NCI-H2081 (cell line): ENCODE measurements around the gene TAF15.

Experiments used
- DNase-seq, 2 experiments: peaks; one replicate each; lab custom pipeline; 2025; lab: John Stamatoyannopoulos, UW

Gene TAF15

GRCh38 chr17:35788477-35789368, 20.6 kb upstream of the TAF15 start:
- no peak for DNase-seq

DNA sequence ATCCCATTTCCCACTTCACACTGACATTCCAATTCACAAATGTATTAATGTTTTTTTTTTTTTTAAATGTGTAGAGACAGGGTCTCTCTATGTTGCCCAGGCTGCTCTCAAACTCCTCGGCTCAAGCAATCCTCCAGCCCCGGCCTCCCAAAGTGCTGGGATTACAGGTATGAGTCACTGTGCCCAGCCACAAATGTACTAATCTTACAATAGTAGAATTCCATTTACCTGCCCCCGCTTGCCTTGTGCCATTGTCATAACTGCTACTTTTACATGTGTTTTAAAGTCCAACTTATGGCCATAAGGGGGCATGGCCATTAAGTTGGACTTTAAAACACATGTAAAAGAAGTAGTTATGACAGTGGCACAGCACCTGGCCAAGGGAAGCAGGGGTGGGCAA, 18.4 kb upstream of the TAF15 start:
- no peak for DNase-seq

GRCh38 chr17:35791681-35792350, 17.5 kb upstream of the TAF15 start:
- DNase-seq: no peak

DNA sequence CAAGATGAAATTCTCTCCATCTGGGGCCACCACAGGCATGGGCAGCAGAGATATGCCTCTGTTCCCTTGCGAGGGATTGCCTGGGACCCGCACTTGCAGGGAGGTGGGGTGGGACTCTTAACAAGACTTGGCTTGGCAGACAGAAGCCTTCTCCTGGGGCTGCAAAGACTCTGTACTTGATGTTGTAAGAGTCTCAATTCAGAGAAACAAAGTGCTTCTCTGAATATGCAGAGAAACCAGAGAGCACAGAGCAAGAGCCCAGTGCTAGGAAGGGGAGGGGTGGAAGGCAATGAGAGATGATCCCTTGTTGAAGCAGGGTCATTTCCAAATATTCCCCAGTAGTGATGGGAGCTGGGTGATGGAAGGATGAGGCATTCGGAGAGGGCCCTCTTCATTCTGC, 16.0 kb upstream of the TAF15 start:
- DNase-seq: no peak

DNA sequence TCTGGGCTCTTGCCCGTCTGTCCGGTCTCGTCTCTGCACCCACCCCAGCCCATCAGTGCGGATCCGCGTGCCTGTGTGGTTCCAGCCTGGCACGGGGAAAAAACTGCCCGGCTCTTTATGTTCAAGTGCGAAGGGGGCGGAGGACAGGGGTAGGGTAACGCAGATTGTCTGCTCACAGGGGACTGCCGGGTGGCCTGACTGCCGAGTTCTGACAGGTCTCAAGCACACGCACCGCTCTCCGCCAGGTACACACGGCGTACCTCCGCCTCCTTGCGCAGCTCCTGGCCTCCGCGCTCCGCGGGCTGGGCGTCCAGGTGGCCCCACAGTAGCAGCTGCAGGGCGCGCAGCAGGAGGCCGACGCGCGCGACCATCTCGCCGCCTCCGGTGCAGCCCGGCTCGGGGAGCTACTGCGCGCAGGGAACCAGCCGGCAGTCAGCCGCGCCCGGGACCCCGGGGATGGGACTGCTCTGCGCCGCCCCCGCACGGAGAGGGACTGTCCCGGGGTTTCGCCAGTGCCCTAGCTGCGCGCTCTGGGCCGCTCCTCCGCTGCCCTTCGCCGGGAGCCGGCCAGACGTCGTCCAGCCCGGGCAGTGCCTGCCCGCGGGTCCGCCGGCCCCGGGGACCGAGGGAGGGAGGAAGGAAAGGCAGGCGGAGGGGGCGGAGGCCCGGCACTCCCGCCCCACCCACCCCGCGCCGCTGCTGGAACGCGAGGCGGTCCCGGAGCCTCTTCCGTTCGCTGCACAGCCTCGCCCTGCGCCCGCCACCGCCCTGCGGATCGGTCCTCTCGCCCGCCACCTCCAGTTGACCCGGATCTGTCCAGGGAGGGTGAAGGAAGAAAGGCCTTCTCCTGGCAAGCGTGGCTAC, 14.0 kb upstream of the TAF15 start, which contains the start of gene MMP28:
Gene MMP28 (minus strand): TSS at position 635 of the 864 bp plus-strand sequence. CDS start 264 bp downstream, at position 371.
- peak; percentile 35 to 60 for DNase-seq

DNA sequence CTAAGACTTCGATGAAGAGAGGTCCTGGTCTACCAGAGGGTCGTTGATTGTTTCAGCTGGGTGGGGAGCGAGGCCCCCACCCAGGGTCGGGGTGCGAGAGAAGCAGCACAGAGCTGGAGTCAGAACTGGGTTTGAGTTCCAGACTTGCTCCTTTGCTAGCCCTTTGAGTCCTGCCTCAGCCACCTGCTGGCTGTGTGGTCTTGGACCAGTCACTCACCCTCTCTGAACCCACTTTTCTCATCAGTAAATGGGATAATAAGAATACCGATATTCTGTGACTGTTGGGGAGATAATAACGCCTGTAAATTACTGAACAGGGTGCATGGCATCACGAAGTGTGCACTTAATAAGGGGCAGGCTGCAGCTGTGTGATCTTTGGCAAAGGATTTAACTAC, 13.4 kb upstream of the TAF15 start:
- DNase-seq: no peak

DNA sequence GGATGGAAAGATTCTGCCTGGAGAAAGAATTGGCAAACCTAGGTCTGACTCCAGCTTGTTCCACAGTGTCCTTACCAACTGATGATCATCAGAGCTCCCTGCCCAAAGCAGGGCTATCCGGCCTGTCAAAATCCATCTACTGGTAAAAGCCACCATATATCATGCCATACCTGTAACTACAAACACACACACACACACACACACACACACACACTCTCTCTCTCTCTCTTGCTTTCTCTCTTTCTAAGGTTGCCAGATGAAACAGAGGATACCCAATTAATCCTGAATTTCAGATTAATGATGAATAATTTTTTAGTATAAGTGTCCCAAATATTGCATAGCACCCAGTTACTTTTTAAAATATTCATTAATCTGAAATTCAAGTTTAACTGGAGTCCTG, 12.3 kb upstream of the TAF15 start:
- DNase-seq: no peak

DNA sequence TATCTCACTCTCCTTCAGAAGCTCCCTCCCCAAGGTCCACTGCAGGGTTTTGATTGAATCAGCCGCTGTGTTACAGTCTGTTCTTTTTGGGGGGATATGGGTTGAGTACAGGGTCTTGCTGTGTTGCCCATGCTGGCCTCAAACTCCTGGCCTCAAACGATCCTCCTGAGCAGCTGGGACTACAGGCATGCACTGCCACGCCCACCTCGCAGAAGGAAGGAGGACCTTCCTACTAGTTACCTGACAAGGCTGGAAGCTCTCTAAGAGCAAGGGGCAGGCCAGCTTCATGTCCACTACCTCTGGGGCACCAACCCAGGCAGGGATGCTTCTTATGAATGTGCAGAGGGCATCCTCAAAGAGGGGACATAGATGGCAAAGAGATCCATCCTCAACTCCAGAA, 11.9 kb upstream of the TAF15 start:
- DNase-seq: no peak

GRCh38 chr17:35797918-35798317, 11.4 kb upstream of the TAF15 start:
- no peak for DNase-seq

GRCh38 chr17:35799942-35800341, 9.3 kb upstream of the TAF15 start:
- DNase-seq: peak; percentile 4 to 17

DNA sequence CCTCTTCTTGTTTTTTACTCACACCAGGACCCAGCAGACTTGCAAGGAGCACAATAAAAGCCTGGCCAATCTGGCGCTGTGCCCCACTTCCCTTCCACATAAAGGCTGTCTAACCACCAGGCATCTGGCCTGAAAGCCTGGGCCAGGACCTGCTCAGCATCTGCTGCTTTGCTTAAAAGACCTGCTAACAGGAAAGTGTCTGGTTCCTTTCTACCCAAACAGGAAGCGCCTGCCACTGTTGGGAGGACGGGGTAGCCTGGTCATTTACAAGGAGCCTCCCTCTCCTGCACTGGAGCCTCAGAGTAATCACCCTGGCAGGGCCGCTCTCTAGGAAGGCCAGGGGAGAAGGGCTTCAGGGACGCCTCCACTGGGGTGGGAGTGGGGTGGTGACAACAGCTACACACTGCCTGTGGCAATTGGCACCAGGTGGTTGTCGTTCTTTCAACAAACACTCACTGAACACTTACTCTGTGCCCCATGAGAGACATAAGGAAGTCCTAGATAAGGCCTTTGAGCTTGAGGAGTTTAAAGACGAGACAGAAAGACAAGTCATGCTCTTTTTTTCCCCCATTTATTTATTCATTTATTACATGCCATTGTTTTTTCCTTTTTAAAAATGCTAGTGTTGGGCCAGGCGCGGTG, 7.6 kb upstream of the TAF15 start:
- DNase-seq: peak; percentile 8 to 49

- DNase-seq: peak; percentile 48 to 78
These were observed 4.6 kb upstream of the TAF15 start for GRCh38 chr17:35804658-35805192.

GRCh38 chr17:35807371-35808144, 1.7 kb upstream of the TAF15 start:
- DNase-seq: no peak

GRCh38 chr17:35808240-35808961, 883 bp upstream of the TAF15 start:
- DNase-seq: no peak

DNA sequence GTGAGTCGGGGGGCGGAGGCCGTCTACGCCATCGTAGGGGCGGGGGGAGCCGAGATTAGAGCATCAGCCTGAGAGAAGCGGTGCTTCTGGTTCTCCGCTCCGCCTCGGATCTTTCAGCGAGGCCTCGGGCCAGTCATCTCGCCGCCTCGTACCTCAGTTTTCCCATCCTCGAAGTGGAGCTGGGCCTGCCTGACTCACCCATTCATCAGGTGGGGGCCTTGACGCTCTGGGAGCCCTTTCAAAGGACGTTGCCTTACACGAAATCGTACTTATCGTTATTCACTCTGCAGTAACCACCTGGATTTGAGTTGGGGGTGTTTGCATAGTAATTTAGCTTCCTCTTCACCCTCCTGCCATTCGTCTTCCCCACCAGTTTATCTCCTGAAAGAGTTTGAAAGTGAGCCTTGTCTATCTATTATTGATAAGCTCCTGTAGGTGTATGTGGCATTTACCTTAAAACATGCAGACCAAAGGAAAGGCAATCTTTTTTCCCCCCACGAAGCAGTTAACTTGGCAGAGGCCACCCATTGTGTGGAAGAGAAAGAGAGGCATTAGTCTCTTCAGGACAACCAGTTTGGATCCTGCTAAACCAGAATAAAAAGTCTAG, 674 bp downstream of the TAF15 start:
- peak in 1 of 2 experiments; percentile 46 for DNase-seq

GRCh38 chr17:35811759-35812158, 2.5 kb downstream of the TAF15 start:
- DNase-seq: no peak

DNA sequence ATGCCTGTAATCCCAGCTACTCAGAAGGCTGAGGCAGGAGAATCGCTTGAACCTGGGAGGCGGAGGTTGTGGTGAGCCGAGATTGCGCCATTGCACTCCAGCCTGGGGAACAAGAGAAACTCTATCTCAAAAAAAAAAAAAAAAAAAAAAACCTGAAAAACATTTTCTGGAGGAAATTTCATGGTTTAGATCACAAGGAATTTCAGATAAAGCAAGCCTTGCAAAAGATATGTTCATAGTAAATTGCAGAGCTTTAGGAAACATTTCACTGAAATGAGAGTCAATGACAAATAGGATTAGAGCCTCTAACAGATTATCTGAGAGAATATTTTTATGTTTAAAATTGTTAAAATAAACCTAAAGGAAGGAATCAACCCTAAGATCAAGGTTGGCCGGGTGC, 3.2 kb downstream of the TAF15 start:
- no peak for DNase-seq

- DNase-seq: no peak
These were observed 7.4 kb downstream of the TAF15 start for GRCh38 chr17:35816723-35817122.

DNA sequence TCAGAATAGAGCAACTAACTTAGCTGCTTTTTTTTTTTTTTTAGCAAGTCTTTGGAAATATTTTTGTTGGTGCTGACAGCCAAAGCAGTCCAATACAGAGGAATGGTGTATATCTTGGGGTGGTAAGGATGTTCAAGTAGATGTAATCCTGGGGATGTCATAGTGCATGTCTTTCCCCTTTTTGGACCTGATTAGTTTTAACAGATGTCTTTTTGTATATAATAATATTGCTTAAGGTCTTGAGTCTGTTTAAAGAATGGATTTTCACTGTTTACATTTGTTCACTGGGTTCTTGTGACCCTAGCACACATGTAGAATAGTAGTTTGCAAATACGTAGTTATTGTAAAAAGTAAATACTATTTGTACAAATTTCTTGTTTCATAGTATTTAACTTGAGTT, 7.9 kb downstream of the TAF15 start:
- no peak for DNase-seq

DNA sequence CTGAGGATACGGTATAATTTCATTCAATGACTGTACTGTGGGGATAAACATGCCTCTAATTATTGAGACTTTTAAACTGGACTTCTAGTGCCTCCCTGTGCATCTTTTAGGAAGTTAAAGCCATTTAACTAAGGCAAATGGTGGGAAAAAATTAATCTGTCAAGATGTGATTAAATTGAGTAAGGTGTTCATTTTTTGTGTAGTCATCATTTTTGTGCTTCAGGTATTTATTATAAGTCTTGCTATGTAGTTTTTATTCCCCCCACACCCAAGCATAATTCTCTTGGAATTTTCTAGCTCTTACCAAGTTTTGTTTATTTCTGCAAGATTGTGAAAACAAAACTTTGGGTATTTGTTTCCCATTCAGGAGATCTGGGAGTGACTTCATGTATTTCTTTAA, 10.2 kb downstream of the TAF15 start:
- no peak for DNase-seq
